SK-N-SH (cell line): ENCODE data around the gene SLC39A9.

Source experiments
- CTCF ChIP-seq: fragments of 200-600 bp; sonication (generic); IDR thresholded peaks from 2 replicates; pipeline ENCODE4 v1.6.1; 2017; ENCODE audit warnings: antibody characterized with exemption, mild to moderate bottlenecking, moderate library complexity
- GABPA ChIP-seq: IDR thresholded peaks from 2 replicates; pipeline ENCODE4 v1.4.0; 2012; ENCODE audit warnings: low read depth, mild to moderate bottlenecking
- GATA2 ChIP-seq: sonication (generic); formaldehyde crosslinking; IDR thresholded peaks from 2 replicates; pipeline ENCODE4 v1.5.0; 2020; ENCODE audit warnings: mild to moderate bottlenecking, missing genetic modification reagents
- MEF2A ChIP-seq: IDR thresholded peaks from 2 replicates; pipeline ENCODE4 v1.4.0; 2012; ENCODE audit warnings: low read depth, borderline replicate concordance
- MXI1 ChIP-seq: IDR thresholded peaks from 2 replicates; pipeline ENCODE4 v1.6.1; 2012; ENCODE audit warnings: mild to moderate bottlenecking, low read depth, low read length, improper control_type of control experiment
- POLR2AphosphoS5 ChIP-seq: IDR thresholded peaks from 2 replicates; pipeline ENCODE4 v1.6.1; 2012; ENCODE audit warnings: low read depth, low read length
- RAD21 ChIP-seq: IDR thresholded peaks from 2 replicates; pipeline ENCODE4 v1.6.1; 2012; ENCODE audit warnings: mild to moderate bottlenecking, low read length
- RFX5 ChIP-seq: IDR thresholded peaks from 2 replicates; pipeline ENCODE4 v1.6.1; 2012; ENCODE audit warnings: mild to moderate bottlenecking, improper control_type of control experiment, low read length

- TF ChIP-seq MEF2A (no peak), RAD21 (no peak), CTCF (no peak), RFX5 (no peak), POLR2AphosphoS5 (no peak), GATA2 (no peak), GABPA (no peak), MXI1 (no peak)
These were observed 20.2 kb upstream of the SLC39A9 start for GRCh38 chr14:69378274-69378673.
